Measurements from ENCODE around the gene NAPG.

The NAPG gene

DNA sequence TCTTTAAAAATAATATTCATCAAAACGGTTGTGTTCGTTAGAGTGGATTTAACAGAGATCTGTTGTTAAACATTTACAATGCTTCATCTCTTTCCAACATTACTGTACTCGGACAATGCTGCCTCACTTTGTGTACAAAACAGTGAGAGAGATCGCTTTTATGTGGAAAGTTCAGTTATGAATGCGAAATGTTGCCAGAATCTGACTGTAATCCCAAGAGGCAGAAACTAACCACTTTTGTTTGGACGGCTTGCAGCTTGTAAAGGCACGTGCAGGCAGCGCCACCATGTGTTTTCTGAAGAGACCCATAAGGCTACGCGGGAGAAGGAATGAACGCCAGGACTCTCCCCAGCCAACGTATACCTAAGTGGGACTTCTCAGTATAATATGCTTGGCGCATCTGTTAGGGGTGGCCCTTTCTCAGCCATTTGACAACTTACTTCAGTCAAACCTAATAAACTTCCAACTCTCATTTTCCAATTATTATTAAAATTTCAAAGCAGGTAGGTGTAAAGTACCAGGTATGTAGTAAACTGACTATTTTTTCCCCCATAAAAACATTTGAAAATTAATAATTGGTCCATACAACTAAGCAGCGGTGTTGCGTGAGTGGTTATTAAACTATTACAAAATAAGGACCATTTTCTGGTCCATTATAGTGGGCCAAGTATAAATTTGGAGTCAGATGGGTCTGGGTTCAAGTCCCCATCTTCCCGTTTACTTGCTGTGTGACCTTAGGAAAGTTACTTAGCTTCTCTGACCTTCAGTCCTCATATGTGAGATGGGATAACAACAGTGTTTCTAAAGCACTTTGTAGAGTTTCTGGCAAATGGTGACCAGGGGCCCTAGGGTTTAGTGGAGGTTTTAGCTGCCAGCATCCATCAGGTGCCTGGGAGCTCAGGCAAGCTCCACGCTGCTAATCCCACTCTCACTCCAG is 5.6 kb upstream of the NAPG start:
- peaks cover 33% of the 10 kb centered on the region for H3K4me1 ChIP-seq (ENCODE audit: insufficient read depth, low read length)
- H2AFZ ChIP-seq (ENCODE audit: low read depth, low read length), result peak overlapping the region; percentile 59
- H3K79me2 ChIP-seq (ENCODE audit: insufficient read depth, low read length), result no peaks in the 10 kb centered on the region
- H3K9ac ChIP-seq (ENCODE audit: low read depth, low read length), result peak overlapping the region; percentile 25
- peaks cover 2% of the 10 kb centered on the region for H3K9me3 ChIP-seq (ENCODE audit: insufficient read depth, low read length, severe bottlenecking)
- ATAC-seq (ENCODE audit: insufficient read depth, low read depth), result peak; percentile 99
- DNase-seq, result peak; percentile 85
- peak overlapping the region in 1 of 2 experiments; percentile 38; a peak in 2 of 4 replicates for H3K4me3 ChIP-seq (ENCODE audit: low read depth in 1 of 2, low read length in 2 of 2)
- H3K27me3 ChIP-seq (ENCODE audit: insufficient read depth, low read length, poor library complexity), result no peaks in the 10 kb centered on the region
- H3K4me2 ChIP-seq (ENCODE audit: insufficient read depth, low read length), result peak overlapping the region; percentile 58
- H3K27ac ChIP-seq (ENCODE audit: low read length), result peak overlapping the region; percentile 76
- H4K20me1 ChIP-seq (ENCODE audit: insufficient read depth, low read length), result no peaks in the 10 kb centered on the region
- no peaks in the 10 kb centered on the region for H3K36me3 ChIP-seq (ENCODE audit: insufficient read depth, low read length)
- no peak for TF ChIP-seq EZH2 (IDR thresholded peaks at IDR 0.05; ENCODE audit: borderline replicate concordance, low read depth, low read length, severe bottlenecking)
- TF ChIP-seq, protein P1, sequence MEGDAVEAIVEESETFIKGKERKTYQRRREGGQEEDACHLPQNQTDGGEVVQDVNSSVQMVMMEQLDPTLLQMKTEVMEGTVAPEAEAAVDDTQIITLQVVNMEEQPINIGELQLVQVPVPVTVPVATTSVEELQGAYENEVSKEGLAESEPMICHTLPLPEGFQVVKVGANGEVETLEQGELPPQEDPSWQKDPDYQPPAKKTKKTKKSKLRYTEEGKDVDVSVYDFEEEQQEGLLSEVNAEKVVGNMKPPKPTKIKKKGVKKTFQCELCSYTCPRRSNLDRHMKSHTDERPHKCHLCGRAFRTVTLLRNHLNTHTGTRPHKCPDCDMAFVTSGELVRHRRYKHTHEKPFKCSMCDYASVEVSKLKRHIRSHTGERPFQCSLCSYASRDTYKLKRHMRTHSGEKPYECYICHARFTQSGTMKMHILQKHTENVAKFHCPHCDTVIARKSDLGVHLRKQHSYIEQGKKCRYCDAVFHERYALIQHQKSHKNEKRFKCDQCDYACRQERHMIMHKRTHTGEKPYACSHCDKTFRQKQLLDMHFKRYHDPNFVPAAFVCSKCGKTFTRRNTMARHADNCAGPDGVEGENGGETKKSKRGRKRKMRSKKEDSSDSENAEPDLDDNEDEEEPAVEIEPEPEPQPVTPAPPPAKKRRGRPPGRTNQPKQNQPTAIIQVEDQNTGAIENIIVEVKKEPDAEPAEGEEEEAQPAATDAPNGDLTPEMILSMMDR (IDR thresholded peaks at IDR 0.05; ENCODE audit: borderline replicate concordance, extremely low read depth, low read length, poor library complexity, severe bottlenecking), result peak; percentile 95

DNA sequence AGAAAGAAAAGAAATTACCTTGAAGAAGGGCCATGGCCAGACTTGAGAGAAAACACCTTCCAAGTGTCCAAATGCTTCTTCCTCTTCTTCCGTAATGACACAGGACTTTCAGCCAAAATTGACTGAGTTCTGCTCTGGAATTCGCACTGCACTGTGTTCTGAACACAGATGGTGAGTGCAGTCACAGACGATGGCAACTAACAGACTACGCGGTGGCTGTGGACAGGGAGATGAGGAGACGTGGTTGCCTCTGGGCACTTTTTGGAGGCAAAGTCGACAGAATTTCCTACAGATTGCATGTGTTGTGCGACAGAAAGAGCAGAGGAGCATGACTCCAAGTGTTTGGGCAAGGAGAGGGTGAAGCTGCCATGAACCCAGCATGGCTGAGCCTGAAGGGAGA is 4.3 kb upstream of the NAPG start:
- no peak for ATAC-seq (ENCODE audit: insufficient read depth, low read depth)
- TF ChIP-seq EZH2 (IDR thresholded peaks at IDR 0.05; ENCODE audit: borderline replicate concordance, low read depth, low read length, severe bottlenecking), result no peak
- TF ChIP-seq, protein P1 (IDR thresholded peaks at IDR 0.05; ENCODE audit: borderline replicate concordance, extremely low read depth, low read length, poor library complexity, severe bottlenecking), result no peak
- peaks cover 4% of the 10 kb centered on the region for H4K20me1 ChIP-seq (ENCODE audit: insufficient read depth, low read length)

GRCh38 chr18:10522574-10522973 is 3.3 kb upstream of the NAPG start:
- no peak overlapping the region for H3K4me2 ChIP-seq (ENCODE audit: insufficient read depth, low read length)
- no peak for ATAC-seq (ENCODE audit: insufficient read depth, low read depth)
- peaks cover 38% of the 10 kb centered on the region for H3K4me1 ChIP-seq (ENCODE audit: insufficient read depth, low read length)
- no peak overlapping the region for H3K4me3 ChIP-seq (ENCODE audit: low read depth in 1 of 2, low read length in 2 of 2)
- peaks cover 17% of the 10 kb centered on the region for H3K79me2 ChIP-seq (ENCODE audit: insufficient read depth, low read length)
- no peak for DNase-seq
- no peak for TF ChIP-seq EZH2 (IDR thresholded peaks at IDR 0.05; ENCODE audit: borderline replicate concordance, low read depth, low read length, severe bottlenecking)
- TF ChIP-seq, protein P1 (IDR thresholded peaks at IDR 0.05; ENCODE audit: borderline replicate concordance, extremely low read depth, low read length, poor library complexity, severe bottlenecking), result no peak
- H4K20me1 ChIP-seq (ENCODE audit: insufficient read depth, low read length), result peaks cover 10% of the 10 kb centered on the region
- peaks cover under 1% of the 10 kb centered on the region for H3K9me3 ChIP-seq (ENCODE audit: insufficient read depth, low read length, severe bottlenecking)
- H3K27ac ChIP-seq (ENCODE audit: low read length), result no peak overlapping the region
- H3K36me3 ChIP-seq (ENCODE audit: insufficient read depth, low read length), result no peaks in the 10 kb centered on the region; the same call in 1 of the 2 replicates
- no peaks in the 10 kb centered on the region for H3K27me3 ChIP-seq (ENCODE audit: insufficient read depth, low read length, poor library complexity)
- no peak overlapping the region for H3K9ac ChIP-seq (ENCODE audit: low read depth, low read length)
- H2AFZ ChIP-seq (ENCODE audit: low read depth, low read length), result no peak overlapping the region

More for the DNA sequence above, 4.3 kb upstream of the NAPG start:
- peaks cover 32% of the 10 kb centered on the region for H3K4me1 ChIP-seq (ENCODE audit: insufficient read depth, low read length)
- H3K27me3 ChIP-seq (ENCODE audit: insufficient read depth, low read length, poor library complexity), result no peaks in the 10 kb centered on the region
- no peak overlapping the region for H3K4me2 ChIP-seq (ENCODE audit: insufficient read depth, low read length)
- H3K27ac ChIP-seq (ENCODE audit: low read length), result no peak overlapping the region
- DNase-seq, result no peak
- no peak overlapping the region for H3K9ac ChIP-seq (ENCODE audit: low read depth, low read length)
- no peaks in the 10 kb centered on the region; the same call in 1 of the 2 replicates for H3K36me3 ChIP-seq (ENCODE audit: insufficient read depth, low read length)
- no peak overlapping the region for H2AFZ ChIP-seq (ENCODE audit: low read depth, low read length)
- peaks cover 2% of the 10 kb centered on the region for H3K9me3 ChIP-seq (ENCODE audit: insufficient read depth, low read length, severe bottlenecking)
- peaks cover 8% of the 10 kb centered on the region for H3K79me2 ChIP-seq (ENCODE audit: insufficient read depth, low read length)
- no peak overlapping the region for H3K4me3 ChIP-seq (ENCODE audit: low read depth in 1 of 2, low read length in 2 of 2)

All from DND-41 (cell line).